Keratinocyte (primary cell): ENCODE results near the gene ZBTB1. TPM values are rescaled to one million over a fixed set of nuclear protein-coding genes. Genes with fewer than 3 reads are reported as not detected.

Source experiments
- DNase-seq: peaks from one replicate; pipeline ENCODE4 v3.0.0-alpha.2; 2011; ENCODE audit warnings: low read depth, missing footprints, low spot score
- FAIRE-seq: peaks from 2 replicates; lab custom pipeline; 2011; peaks lifted over from hg19 to GRCh38; lab: Jason Lieb, UNC
- H2AFZ ChIP-seq: 2 replicates; pipeline ENCODE4 v1.6.0; 2012; ENCODE audit warnings: low read length, control low read depth, inconsistent platforms; ENCODE audit not compliant: control insufficient read depth
- H3K27ac ChIP-seq: 2 replicates; pipeline ENCODE4 v1.5.1; 2011; ENCODE audit warnings: low read length; ENCODE audit not compliant: control insufficient read depth, insufficient read depth
- H3K27me3 ChIP-seq: 3 replicates; pipeline ENCODE4 v1.6.0; 2011; ENCODE audit warnings: low read length; ENCODE audit not compliant: control insufficient read depth, insufficient read depth; ENCODE audit errors: extremely low read depth
- H3K36me3 ChIP-seq, 2 experiments: 2 replicates in 1 of 2; 3 replicates in 1 of 2; pipeline ENCODE4 v1.5.1; 2011; ENCODE audit warnings: low read length in 2 of 2, mild to moderate bottlenecking in 1 of 2; ENCODE audit not compliant: control insufficient read depth in 2 of 2, insufficient read depth in 2 of 2; ENCODE audit errors: extremely low read depth in 1 of 2
- H3K4me1 ChIP-seq: 3 replicates; pipeline ENCODE4 v1.5.1; 2011; ENCODE audit warnings: low read length; ENCODE audit not compliant: control insufficient read depth, insufficient read depth; ENCODE audit errors: extremely low read depth
- H3K4me2 ChIP-seq: 3 replicates; pipeline ENCODE4 v1.6.0; 2011; ENCODE audit warnings: low read depth, low read length; ENCODE audit not compliant: control insufficient read depth, insufficient read depth; ENCODE audit errors: extremely low read depth
- H3K4me3 ChIP-seq, 3 experiments: fragments of 200-600 bp in 1 of 3; sonication (generic) in 1 of 3; 2 replicates in 2 of 3; 3 replicates in 1 of 3; pipeline ENCODE4 v1.5.1; 2011 to 2016; ENCODE audit warnings: low read length in 3 of 3, mild to moderate bottlenecking in 3 of 3, control low read depth in 2 of 3, inconsistent platforms in 1 of 3, low read depth in 1 of 3, mixed read lengths in 1 of 3, mixed run types in 1 of 3, moderate library complexity in 1 of 3; ENCODE audit not compliant: control insufficient read depth in 2 of 3, insufficient read depth in 2 of 3; ENCODE audit errors: extremely low read depth in 1 of 3
- H3K79me2 ChIP-seq: 2 replicates; pipeline ENCODE4 v1.6.0; 2012; ENCODE audit warnings: low read length; ENCODE audit not compliant: control insufficient read depth, insufficient read depth
- H3K9ac ChIP-seq: 3 replicates; pipeline ENCODE4 v1.6.0; 2011; ENCODE audit warnings: low read length; ENCODE audit not compliant: control insufficient read depth, insufficient read depth; ENCODE audit errors: extremely low read depth
- H3K9me1 ChIP-seq: 3 replicates; pipeline ENCODE4 v1.6.0; 2011; ENCODE audit warnings: low read length; ENCODE audit not compliant: control insufficient read depth, insufficient read depth; ENCODE audit errors: extremely low read depth
- H3K9me3 ChIP-seq: 2 replicates; pipeline ENCODE4 v1.5.1; 2012; ENCODE audit warnings: low read depth, low read length; ENCODE audit not compliant: control insufficient read depth
- H4K20me1 ChIP-seq: 3 replicates; pipeline ENCODE4 v1.6.0; 2011; ENCODE audit warnings: low read length; ENCODE audit not compliant: control insufficient read depth, insufficient read depth; ENCODE audit errors: extremely low read depth
- EZH2 ChIP-seq: IDR thresholded peaks from one replicate; pipeline ENCODE4 v1.6.1; 2012; ENCODE audit warnings: inconsistent platforms, mild to moderate bottlenecking, low read length, moderate library complexity
- dilution Hi-C: fragments of 300-500 bp; cut with MboI; formaldehyde crosslinking; loops from one replicate; pipeline ENCODE4 v1.7.0; 2020; ENCODE audit warnings: low sequenced_read_pairs; ENCODE audit not compliant: extremely low pct_ligation_motif_present
- polyA plus RNA-seq, 5 experiments: library from polyadenylated mRNA; depleted of rRNA in 3 of 5; stranded (reverse) in 3 of 5; stranded (forward) in 1 of 5; unstranded in 1 of 5; fragments of >200 nt; gene quantifications; 1 replicate in 1 of 5; 2 replicates in 3 of 5; 3 replicates in 1 of 5; pipeline versions ENCODE4 v1.2.1 to v1.2.3, GENCODE V29; 2011 to 2012; ENCODE audit warnings: missing spikeins in 2 of 5, low read depth in 1 of 5, low replicate concordance in 1 of 5
- TF ChIP-seq, protein P1 (sequence below), 3 experiments: IDR thresholded peaks in 1 of 3; conservative IDR thresholded peaks in 1 of 3; optimal IDR thresholded peaks in 1 of 3; 2 replicates in 2 of 3; 3 replicates in 1 of 3; pipeline versions ENCODE3 to v1.5.1; 2011; ENCODE audit warnings: low read length in 3 of 3, mild to moderate bottlenecking in 3 of 3, moderate library complexity in 2 of 3, control low read depth in 1 of 3, inconsistent platforms in 1 of 3; ENCODE audit not compliant: insufficient read depth in 2 of 3; ENCODE audit errors: extremely low read depth in 1 of 3

ZBTB1 gene
- polyA plus RNA-seq, 1 donor (not counting 4 experiments of a cell fraction or from before 2014, with no cell fraction given): 40.7 TPM

DNA sequence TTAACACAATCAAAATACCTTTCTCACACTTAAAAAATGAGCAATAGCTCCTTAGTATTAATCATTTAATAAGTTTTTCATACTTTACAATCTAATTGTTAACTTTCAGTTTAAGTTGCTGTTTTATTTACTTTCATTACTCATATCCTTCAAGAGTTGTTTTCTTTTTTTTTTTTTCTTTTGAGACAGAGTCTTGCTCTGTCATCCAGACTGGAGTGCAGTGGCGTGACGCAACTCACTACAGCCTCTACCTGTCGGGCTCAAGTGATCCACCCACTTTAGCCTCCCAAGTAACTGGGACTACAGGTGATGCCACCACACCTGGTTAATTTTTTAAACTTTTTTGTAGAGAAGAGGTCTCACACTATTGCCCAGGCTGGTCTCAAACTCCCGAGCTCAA is 16.1 kb downstream of the ZBTB1 start:
- no peak overlapping the region for H3K9ac ChIP-seq
- dilution Hi-C loops: no loop called here

GRCh38 chr14:64522591-64523355 is 18.2 kb downstream of the ZBTB1 start:
- Histone ChIP-seq H3K9ac (no peak overlapping the region), H3K9me1 (no peaks in the 10 kb centered on the region), H3K27ac (no peak overlapping the region), H3K4me2 (no peak overlapping the region), H3K36me3 (peaks cover 12 to 21% of the 10 kb centered on the region in 2 experiments), H4K20me1 (no peaks in the 10 kb centered on the region), H3K27me3 (no peaks in the 10 kb centered on the region), H2AFZ (no peak overlapping the region), H3K79me2 (peaks cover 39% of the 10 kb centered on the region), H3K4me1 (no peaks in the 10 kb centered on the region), H3K9me3 (no peaks in the 10 kb centered on the region), H3K4me3 (no peak overlapping the region)
- no peak for DNase-seq
- TF ChIP-seq, protein P1, sequence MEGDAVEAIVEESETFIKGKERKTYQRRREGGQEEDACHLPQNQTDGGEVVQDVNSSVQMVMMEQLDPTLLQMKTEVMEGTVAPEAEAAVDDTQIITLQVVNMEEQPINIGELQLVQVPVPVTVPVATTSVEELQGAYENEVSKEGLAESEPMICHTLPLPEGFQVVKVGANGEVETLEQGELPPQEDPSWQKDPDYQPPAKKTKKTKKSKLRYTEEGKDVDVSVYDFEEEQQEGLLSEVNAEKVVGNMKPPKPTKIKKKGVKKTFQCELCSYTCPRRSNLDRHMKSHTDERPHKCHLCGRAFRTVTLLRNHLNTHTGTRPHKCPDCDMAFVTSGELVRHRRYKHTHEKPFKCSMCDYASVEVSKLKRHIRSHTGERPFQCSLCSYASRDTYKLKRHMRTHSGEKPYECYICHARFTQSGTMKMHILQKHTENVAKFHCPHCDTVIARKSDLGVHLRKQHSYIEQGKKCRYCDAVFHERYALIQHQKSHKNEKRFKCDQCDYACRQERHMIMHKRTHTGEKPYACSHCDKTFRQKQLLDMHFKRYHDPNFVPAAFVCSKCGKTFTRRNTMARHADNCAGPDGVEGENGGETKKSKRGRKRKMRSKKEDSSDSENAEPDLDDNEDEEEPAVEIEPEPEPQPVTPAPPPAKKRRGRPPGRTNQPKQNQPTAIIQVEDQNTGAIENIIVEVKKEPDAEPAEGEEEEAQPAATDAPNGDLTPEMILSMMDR (optimal IDR thresholded peaks at IDR 0.05 in 1 of 3, IDR thresholded peaks at IDR 0.05 in 1 of 3, conservative IDR thresholded peaks at IDR 0.05 in 1 of 3; ENCODE audit: extremely low read depth in 1 of 3, insufficient read depth in 2 of 3, low read length in 3 of 3): no peak
- TF ChIP-seq EZH2: no peak
- FAIRE-seq: no peak
- dilution Hi-C loops: no loop called here

More for the DNA sequence above, 16.1 kb downstream of the ZBTB1 start:
- FAIRE-seq (no peak), DNase-seq (no peak)
- Histone ChIP-seq H3K36me3 (peaks cover 9 to 21% of the 10 kb centered on the region in 2 experiments), H2AFZ (no peak overlapping the region), H3K4me2 (no peak overlapping the region), H3K4me3 (no peak overlapping the region), H3K9me1 (no peaks in the 10 kb centered on the region), H3K79me2 (peaks cover 58% of the 10 kb centered on the region), H4K20me1 (no peaks in the 10 kb centered on the region), H3K27me3 (no peaks in the 10 kb centered on the region), H3K9me3 (no peaks in the 10 kb centered on the region), H3K4me1 (no peaks in the 10 kb centered on the region), H3K27ac (no peak overlapping the region)
- TF ChIP-seq, protein P1 (optimal IDR thresholded peaks at IDR 0.05 in 1 of 3, IDR thresholded peaks at IDR 0.05 in 1 of 3, conservative IDR thresholded peaks at IDR 0.05 in 1 of 3; ENCODE audit: extremely low read depth in 1 of 3, insufficient read depth in 2 of 3, low read length in 3 of 3): no peak
- no peak for TF ChIP-seq EZH2
